GM21367 (cell line): ENCODE measurements around the gene CSMD2.

Source experiments
- ATAC-seq: cut with Tn5 transposase; IDR thresholded peaks from one replicate; pipeline ENCODE4 v1.9.1; 2021; ENCODE audit not compliant: unreplicated experiment

The CSMD2 gene

GRCh38 chr1:33725037-33725436 lies 440.0 kb downstream of the CSMD2 start:
- no peak for ATAC-seq

GRCh38 chr1:33724348-33724747 lies 440.7 kb downstream of the CSMD2 start:
- no peak for ATAC-seq

- no peak for ATAC-seq
Measured at GRCh38 chr1:33723251-33723650, 441.8 kb downstream of the CSMD2 start.

- no peak for ATAC-seq
Measured at GRCh38 chr1:33721301-33721815, 443.7 kb downstream of the CSMD2 start.

GRCh38 chr1:33719771-33720670 lies 445.0 kb downstream of the CSMD2 start:
- ATAC-seq = no peak

GRCh38 chr1:33719326-33719725 lies 445.7 kb downstream of the CSMD2 start:
- ATAC-seq = no peak

GRCh38 chr1:33718186-33718585 lies 446.8 kb downstream of the CSMD2 start:
- ATAC-seq = no peak

- no peak for ATAC-seq
Measured at GRCh38 chr1:33716976-33717688, 447.9 kb downstream of the CSMD2 start.

- no peak for ATAC-seq
Measured at GRCh38 chr1:33715195-33715811, 449.7 kb downstream of the CSMD2 start.

GRCh38 chr1:33714421-33714820 lies 450.6 kb downstream of the CSMD2 start:
- ATAC-seq = no peak

- no peak for ATAC-seq
Measured at GRCh38 chr1:33713058-33713877, 451.8 kb downstream of the CSMD2 start.

GRCh38 chr1:33712186-33712585 lies 452.8 kb downstream of the CSMD2 start:
- no peak for ATAC-seq

GRCh38 chr1:33711511-33711910 lies 453.5 kb downstream of the CSMD2 start:
- no peak for ATAC-seq

- no peak for ATAC-seq
Measured at GRCh38 chr1:33710967-33711366, 454.1 kb downstream of the CSMD2 start.

DNA sequence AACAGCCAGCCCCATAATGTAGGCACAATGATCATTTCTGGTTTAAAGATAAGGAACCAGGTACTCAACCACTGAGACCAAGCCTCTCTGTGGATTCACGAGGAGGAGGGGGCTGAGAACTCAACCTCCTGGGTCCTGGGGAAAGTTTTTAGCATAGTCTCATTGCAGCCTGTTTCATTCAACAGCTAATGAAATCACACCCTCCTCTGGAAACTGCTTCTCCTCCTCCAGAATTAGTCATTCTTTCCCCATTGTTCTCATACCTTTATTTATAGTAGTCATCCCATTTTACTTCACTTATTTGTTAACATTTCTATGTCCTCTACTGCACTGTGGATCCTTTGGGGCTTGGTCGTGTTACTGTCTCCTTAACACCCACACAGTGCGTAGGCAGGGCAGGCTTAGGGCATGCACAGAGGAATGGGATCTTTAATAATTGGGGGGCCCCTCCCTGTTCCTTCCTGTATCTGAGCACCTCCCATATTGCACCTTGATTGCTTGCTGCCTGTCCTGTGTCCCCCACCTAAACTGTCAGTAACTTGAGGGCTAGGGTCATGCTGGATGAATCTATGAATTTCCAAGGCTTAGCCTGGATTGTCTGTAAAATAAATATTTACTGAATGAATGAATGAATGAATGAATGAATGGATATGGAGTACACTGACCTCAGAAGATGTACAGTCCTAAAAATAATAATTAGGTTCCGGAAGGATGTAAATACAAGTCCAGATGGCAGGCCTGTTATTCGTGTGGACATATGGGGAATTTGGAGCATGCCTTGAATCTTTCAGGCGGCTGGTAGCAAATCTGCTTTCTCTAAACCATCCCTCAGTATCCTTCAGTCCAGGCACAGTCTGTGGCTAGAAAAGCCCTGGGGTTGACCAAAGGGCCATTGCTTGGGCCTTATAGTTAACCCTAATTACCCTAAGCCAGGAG lies 455.0 kb downstream of the CSMD2 start:
- no peak for ATAC-seq

DNA sequence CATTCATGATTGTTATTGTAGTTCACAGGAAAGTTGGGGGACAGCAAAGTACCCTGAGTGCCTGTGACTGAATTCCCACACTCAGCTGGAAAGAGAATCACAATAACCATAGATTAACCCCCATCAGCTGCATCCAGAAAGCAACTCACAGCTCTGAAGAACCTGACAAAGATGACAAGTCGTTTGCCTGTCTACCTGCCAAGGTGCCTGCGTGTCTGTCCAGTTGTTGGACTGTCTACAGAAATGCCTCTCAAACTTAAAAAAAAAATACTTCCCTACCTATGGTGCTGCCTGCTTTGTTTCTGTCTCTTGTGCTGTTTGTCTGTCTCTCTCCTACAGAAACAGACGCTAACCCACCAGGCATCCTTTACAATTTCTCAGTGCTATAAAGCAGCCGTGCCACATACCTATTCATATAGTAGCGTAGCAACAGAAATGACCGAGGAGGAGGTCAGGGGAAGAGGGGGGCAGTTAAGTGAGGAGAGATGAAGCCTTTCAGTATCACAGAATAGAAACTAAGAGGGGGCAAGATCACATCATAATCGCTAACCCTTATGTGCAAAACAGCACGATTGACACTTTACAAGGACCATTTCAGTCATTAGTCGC lies 455.8 kb downstream of the CSMD2 start:
- ATAC-seq = no peak

GRCh38 chr1:33706634-33707255 lies 458.3 kb downstream of the CSMD2 start:
- no peak for ATAC-seq

- no peak for ATAC-seq
Measured at GRCh38 chr1:33703464-33703863, 461.6 kb downstream of the CSMD2 start.
